ENCODE measurements around the gene CA9.

GRCh38 chr9:35691334-35691650, 17.6 kb downstream of the CA9 start:
- TF ChIP-seq EZH2 (IDR thresholded peaks at IDR 0.05) (no peak), POLR2AphosphoS5 (IDR thresholded peaks at IDR 0.05; ENCODE audit: borderline replicate concordance, low read depth, low read length) (no peak), FOXP2 (optimal IDR thresholded peaks at IDR 0.05; ENCODE audit: control extremely low read depth, extremely low read length, insufficient read depth) (no peak)
